HG02571 (cell line): ENCODE results near the gene MLLT6.

Source experiments
- ATAC-seq: cut with Tn5 transposase; IDR thresholded peaks from one replicate; pipeline ENCODE4 v1.9.1; 2021; ENCODE audit warnings: mild to moderate bottlenecking, moderate library complexity; ENCODE audit not compliant: unreplicated experiment

Gene MLLT6

DNA sequence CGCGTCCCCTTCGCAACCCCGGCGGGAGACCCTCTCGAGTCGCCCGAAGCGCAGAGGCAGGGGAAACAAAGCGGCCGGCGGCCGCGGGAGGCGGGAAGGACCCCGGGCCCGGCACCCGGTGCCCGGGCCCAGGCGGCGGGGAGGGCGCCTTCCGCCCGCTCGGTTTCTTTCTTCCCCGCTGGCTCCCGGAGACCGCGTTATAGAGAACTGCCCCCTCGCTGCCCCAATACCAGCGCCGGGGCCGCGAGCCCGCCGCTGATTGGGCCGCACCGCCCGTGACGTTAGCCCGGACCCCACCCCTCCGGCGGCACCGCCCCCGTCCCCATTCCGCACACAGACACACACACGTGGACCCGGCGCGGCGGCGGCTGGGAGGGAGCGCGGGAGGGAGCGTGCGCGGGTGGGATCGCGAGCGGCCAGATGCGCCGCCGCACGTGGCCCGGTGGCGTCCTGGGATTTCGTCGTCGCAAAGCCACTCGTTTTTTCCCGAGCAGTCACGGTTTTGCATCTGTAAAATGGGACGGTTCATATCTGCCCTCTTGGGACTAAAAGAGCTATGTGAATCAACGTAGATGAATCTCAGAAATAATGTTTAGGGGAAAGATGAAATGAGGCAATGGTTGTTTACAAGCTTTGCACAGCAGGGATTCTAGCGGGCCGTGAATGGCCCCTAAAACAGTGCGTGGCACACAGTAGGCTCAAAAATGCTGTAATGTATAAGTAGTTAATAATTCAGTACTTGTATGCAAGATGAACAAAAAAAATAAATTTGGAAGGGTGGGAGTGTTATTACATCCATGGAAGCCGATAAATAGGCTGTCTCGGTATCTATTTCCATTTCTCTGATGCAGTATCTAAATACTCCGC is 30.1 kb upstream of the MLLT6 start, which contains the start of gene EPOP:
Gene EPOP, minus strand, starts transcription at position 209 of the 867 bp plus-strand sequence. CDS start 462 bp downstream, outside the sequence.
- peak; percentile 71 for ATAC-seq

GRCh38 chr17:38676706-38677504 is 28.2 kb upstream of the MLLT6 start:
- ATAC-seq, result no peak

DNA sequence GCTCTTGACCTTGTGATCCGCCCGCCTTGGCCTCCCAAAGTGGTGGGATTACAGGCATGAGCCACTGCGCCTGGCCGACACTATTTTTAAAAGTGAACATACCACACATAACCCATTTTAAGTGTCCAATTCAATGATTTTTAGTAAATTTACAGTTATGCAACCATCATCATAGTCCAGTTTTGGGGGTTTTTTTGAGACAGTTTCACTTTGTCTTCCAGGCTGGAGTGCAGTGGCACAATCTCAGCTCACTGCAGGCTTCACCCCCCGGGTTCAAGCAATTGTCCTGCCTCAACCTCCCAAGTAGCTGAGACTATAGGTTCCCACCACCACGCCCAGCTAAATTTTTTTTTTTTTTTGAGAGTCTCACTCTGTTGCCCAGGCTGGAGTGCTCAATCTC is 27.3 kb upstream of the MLLT6 start:
- ATAC-seq, result no peak

GRCh38 chr17:38681096-38681495 is 24.0 kb upstream of the MLLT6 start:
- no peak for ATAC-seq

- no peak for ATAC-seq
Observed at GRCh38 chr17:38685491-38685890, 19.6 kb upstream of the MLLT6 start.

- no peak for ATAC-seq
Observed at GRCh38 chr17:38687286-38687685, 17.8 kb upstream of the MLLT6 start.

GRCh38 chr17:38690386-38690785 is 14.7 kb upstream of the MLLT6 start:
- ATAC-seq, result no peak

DNA sequence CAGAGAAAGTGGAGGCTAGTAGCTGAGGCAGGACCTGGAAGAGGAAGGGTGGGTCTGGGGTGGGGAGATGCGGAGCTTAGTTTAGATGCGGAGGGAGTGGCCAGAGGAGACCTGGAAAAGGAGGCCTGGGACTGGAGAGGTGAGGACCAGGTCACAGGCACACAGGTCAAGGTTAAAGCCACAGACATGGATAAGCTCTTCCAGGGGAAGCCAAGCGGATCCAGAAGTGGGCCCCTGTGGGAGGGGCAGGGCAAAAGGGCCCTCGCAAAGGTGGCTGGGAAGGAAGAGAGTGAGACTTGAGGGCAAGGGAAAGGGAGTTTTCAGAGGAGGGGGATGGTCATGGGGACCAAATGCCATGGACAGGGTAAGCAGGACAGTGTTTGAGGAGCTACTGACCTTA is 13.9 kb upstream of the MLLT6 start:
- no peak for ATAC-seq

- ATAC-seq, result no peak
Observed at GRCh38 chr17:38693700-38694329, 11.3 kb upstream of the MLLT6 start.

- no peak for ATAC-seq
Observed at GRCh38 chr17:38697061-38697820, 7.8 kb upstream of the MLLT6 start.

DNA sequence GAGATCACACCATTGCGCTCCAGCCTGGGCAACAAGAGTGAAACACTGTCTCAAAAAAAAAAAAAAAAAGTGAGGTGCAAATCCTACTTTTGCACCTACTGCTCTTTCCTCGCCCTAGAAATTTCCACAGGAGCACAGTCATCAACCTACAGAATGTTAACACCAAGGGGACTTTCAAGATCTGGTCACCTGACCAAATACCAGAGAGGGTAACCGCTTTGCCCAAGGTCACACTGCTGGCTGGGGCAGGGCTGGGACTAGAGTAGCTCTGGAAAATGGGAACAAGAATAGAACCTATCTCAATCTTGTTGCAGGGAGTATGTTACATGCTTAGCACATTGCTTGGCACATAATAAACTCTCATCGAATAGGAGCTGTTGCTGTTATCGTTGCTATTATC is 6.3 kb upstream of the MLLT6 start:
- no peak for ATAC-seq

DNA sequence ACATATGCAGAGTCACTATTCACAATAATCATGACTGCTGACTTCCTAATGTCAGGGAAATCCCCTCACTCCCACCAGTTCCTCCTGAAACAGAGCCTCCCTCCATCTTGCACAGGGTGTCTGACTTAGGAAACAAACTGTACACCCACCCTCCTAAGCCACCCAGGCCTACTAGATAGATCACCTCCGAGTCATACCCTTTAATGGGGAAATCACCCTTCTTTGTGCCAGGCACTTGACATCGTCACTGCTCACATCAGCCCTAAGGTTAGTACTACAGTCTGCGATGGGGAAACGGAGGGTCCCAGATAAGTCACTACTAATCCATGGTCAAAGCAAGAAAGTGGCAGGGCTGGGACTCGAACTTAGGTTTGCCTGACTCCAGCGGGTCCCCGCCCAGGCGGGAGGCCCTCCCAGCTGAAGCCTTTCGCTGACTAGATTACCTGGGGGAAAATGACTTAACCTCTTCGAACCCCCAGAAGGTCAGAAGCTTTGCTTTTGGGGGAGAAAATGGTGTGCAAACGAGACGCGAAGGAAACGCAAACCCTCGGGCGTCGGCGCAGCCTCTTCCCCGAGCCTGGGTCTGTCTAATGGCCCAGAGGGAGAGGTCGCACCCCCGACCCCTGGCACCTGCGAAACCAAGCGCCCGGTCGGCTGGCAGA is 3.4 kb upstream of the MLLT6 start:
- ATAC-seq, result no peak

GRCh38 chr17:38702166-38702915 is 2.7 kb upstream of the MLLT6 start:
- ATAC-seq, result no peak

DNA sequence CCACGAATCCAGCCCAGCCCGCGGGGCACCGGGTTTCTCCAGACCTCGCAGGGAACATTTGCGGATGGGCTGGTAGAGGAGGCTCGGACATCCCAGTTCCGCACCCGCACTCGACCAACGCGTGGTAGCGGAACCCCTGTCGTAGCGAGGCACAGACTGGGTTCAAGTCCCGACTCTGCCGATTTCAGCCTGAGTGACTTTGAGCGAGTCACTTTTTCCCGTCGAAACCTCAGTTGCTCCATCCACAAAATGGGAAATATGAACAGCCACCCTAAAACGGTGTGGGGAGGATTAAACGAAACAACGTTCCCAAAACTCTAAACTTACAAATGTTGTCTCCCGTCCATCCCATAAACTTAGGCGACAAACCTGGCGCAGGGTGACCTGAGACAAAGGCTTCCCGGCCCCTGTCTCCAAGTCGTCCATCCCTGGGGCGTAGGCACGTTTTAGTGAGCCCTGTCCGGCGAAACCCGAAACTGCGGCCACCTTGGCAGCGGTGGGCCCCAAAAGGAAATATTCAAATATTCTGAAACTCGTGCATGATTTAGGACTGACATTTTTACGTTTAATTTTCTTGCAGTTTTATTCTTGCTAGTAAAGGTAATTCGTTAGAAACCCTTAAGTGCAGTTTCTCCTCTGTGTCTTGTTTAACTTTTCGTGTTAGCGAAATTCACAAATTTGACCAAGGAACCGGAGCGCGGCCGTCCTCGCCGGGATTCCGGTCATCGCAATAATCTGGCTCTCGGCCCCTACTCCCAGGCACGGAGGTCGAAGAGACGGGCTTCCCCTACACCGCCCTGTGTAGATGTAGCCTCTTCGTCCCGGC is 1.9 kb upstream of the MLLT6 start:
- no peak for ATAC-seq

- ATAC-seq, result no peak
Observed at GRCh38 chr17:38703742-38704605, 1.1 kb upstream of the MLLT6 start.

DNA sequence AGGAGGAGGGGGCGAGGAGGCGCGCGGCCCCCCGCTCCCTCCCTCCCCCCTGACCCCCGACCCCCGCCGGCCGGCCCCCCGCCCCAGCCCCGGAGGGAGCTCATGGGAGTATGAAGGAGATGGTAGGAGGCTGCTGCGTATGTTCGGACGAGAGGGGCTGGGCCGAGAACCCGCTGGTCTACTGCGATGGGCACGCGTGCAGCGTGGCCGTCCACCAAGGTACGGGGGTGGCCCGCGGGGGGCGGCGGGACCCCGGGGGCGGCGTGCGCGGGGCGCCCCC is 390 bp downstream of the MLLT6 start:
- ATAC-seq, result no peak

DNA sequence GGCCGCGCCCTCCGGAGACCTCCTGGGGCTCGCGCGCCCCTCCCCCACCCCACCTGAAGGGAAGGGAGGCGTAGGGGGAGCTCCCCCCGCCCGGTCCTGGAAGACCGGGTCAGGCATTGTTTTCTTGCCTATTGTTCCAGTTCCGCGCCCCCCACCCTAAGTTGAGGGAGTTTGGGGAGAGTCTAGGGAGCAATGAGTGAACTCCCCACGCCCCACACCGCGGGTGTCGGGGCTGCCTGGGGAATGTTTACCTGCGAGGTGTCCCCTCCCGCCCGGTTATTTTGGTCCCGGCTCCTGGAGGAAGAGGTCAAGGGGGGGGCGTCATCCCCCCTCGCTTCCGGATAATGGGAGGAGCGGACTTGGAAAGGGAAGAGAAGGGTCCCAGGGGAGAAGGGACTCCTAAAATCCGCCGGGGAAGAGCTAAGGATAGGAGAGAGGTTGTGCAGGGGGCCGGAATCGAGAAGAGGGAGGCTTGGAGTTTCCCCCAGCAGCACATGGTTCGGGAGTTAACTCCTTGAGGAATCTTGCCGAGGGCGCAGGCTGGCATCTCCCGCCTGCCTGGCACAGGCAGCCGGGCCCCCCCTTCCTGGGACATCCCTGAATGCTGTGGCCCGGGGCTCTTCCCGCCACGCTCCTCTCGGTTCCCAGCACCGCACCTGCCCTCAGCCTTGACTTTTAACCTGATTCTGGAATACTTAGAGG is 881 bp downstream of the MLLT6 start:
- ATAC-seq, result no peak
